Sigmoid colon (tissue), 4 donors: Measurements from ENCODE around the gene PIP4K2A.
"Not testable (repeated sequence)": the region's sequence is repeated elsewhere in the genome, so short reads cannot be mapped to it uniquely, and the experiment has no call there.

ENCODE experiments used
- POLR2AphosphoS5 ChIP-seq, 4 donors: sonication (generic); formaldehyde crosslinking; IDR thresholded peaks; one replicate each; pipeline ENCODE4 v1.6.1; 2017; ENCODE audit warnings: antibody characterized with exemption in 4 of 4
- TF ChIP-seq, protein P1 (sequence below), 4 experiments: fragments of 450-650 bp in 3 of 4; fragments of 200-600 bp in 1 of 4; IDR thresholded peaks; one replicate each; pipeline ENCODE4 v1.5.1; 2016 to 2019; ENCODE audit warnings: antibody characterized with exemption in 4 of 4, mild to moderate bottlenecking in 3 of 4, moderate library complexity in 2 of 4

DNA sequence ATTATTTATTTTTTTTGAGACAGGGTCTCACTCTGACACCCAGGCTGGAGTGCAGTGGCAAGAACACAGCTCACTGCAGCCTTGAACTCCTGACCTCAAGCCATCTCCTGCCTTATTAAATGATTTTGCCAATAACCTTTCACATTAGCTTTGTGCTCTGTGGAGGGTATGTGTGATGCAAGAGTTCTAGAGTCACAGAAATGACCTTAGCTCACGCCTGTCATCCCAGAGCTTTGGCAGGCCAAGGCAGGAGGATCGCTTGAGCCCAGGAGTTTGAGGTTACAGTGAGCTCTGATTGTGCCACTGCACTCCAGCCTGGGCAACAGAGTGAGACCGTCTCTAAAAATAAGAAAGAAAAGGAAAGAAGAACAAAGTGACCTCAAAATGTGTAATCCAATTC, 4.3 kb upstream of the PIP4K2A start:
- not testable (repeated sequence) for TF ChIP-seq POLR2AphosphoS5 (IDR thresholded peaks at IDR 0.05)
- TF ChIP-seq, protein P1, sequence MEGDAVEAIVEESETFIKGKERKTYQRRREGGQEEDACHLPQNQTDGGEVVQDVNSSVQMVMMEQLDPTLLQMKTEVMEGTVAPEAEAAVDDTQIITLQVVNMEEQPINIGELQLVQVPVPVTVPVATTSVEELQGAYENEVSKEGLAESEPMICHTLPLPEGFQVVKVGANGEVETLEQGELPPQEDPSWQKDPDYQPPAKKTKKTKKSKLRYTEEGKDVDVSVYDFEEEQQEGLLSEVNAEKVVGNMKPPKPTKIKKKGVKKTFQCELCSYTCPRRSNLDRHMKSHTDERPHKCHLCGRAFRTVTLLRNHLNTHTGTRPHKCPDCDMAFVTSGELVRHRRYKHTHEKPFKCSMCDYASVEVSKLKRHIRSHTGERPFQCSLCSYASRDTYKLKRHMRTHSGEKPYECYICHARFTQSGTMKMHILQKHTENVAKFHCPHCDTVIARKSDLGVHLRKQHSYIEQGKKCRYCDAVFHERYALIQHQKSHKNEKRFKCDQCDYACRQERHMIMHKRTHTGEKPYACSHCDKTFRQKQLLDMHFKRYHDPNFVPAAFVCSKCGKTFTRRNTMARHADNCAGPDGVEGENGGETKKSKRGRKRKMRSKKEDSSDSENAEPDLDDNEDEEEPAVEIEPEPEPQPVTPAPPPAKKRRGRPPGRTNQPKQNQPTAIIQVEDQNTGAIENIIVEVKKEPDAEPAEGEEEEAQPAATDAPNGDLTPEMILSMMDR (IDR thresholded peaks at IDR 0.05), result not testable (repeated sequence)
